ENCODE data around the gene SLC12A4. TPM values are rescaled to one million over a fixed set of nuclear protein-coding genes. Genes with fewer than 3 reads are reported as not detected.

SLC12A4 gene
- total and polyA plus RNA-seq, 2 of the 13 experiments (the other 11 are each of a cell fraction or from before 2014, with no cell fraction given) = 65.1 to 84.3 TPM

GRCh38 chr16:67946966-67947558 lies 21.4 kb downstream of the SLC12A4 start:
- ChIA-PET POLR2A (interaction anchor here (0.8 to 13.6 kb wide), 2 partner anchors 12 to 17 kb away, joined by 3 to 226 read pairs; partner anchors contain the start of gene SLC12A4), CTCF (ENCODE audit: low intra/inter-chr PET ratio, low total read pairs) (no interaction called here)
- in situ Hi-C loops (cut with HindIII; ENCODE audit: extremely low pct_ligation_motif_present, low pct_unique_long_range_greater_than_20kb) = no loop called here
- H3K9ac ChIP-seq (ENCODE audit: insufficient read depth, low read depth, low read length) = no peak overlapping the region
- H3K4me3 ChIP-seq (replicated peaks in 1 of 3; ENCODE audit: insufficient read depth in 1 of 3, low read depth in 2 of 3, low read length in 3 of 3) = no peak overlapping the region
- BruUV-seq (replicated peaks) = no TSS peak
- no peak for ATAC-seq
- H3K36me3 ChIP-seq (replicated peaks in 1 of 2; ENCODE audit: control insufficient read depth in 1 of 2, insufficient read depth in 2 of 2, low read length in 2 of 2) = peaks cover 57 to 77% of the 10 kb centered on the region in 2 experiments
- intact Hi-C loops (cut with micrococcal nuclease; ENCODE audit: unreplicated experiment) = no loop called here
- no peak for DNase-seq (ENCODE audit: low spot score)
- 99% methylated on average over 13 of the region's 28 CpGs for WGBS (ENCODE audit: low lambda C conversion rate)
- H3K9me3 ChIP-seq (ENCODE audit: low read length) = no peaks in the 10 kb centered on the region
- no peak overlapping the region for H2AFZ ChIP-seq (ENCODE audit: low read length)
- FAIRE-seq = no peak
- no peak overlapping the region for H3K27ac ChIP-seq (ENCODE audit: extremely low read length, insufficient read depth, low read length)
- H3K4me2 ChIP-seq (ENCODE audit: low read depth, low read length) = no peak overlapping the region
- H3K79me2 ChIP-seq (ENCODE audit: insufficient read depth, low read length) = no peaks in the 10 kb centered on the region
- no peaks in the 10 kb centered on the region for H3K27me3 ChIP-seq (ENCODE audit: control insufficient read depth in 1 of 2, insufficient read depth in 2 of 2, low read length in 2 of 2)
- H4K20me1 ChIP-seq (ENCODE audit: insufficient read depth, low read length) = peaks cover 6% of the 10 kb centered on the region; the same call in 1 of the 2 replicates
- TF ChIP-seq AGO2 (optimal IDR thresholded peaks at IDR 0.05; ENCODE audit: low read depth, low read length) (peak; percentile 42), SIX1 (CRISPR knock-in tag; IDR thresholded peaks at IDR 0.05; ENCODE audit: borderline replicate concordance) (no peak), RBFOX2 (IDR thresholded peaks at IDR 0.05; ENCODE audit: low read depth, low read length) (peak; percentile 36; the same call in 1 of the 2 replicates), KLF9 (CRISPR knock-in tag; IDR thresholded peaks at IDR 0.05; ENCODE audit: low read depth) (no peak), PCBP2 (optimal IDR thresholded peaks at IDR 0.05; ENCODE audit: low read depth, low read length, poor library complexity, severe bottlenecking) (no peak), LCORL (IDR thresholded peaks at IDR 0.05) (no peak), LCORL (CRISPR knock-in tag; IDR thresholded peaks at IDR 0.05) (no peak), ZNF891 (CRISPR knock-in tag; IDR thresholded peaks at IDR 0.05) (0 out of 2 replicates have a peak, but pooled peaks have one; percentile 26), ZNF407 (CRISPR knock-in tag; IDR thresholded peaks at IDR 0.05; ENCODE audit: not compliant biosample characterization) (peak; percentile 47), ZFP91 (CRISPR knock-in tag; IDR thresholded peaks at IDR 0.05; ENCODE audit: borderline replicate concordance) (0 out of 2 replicates have a peak, but pooled peaks have one; percentile 8)
- peaks cover 40% of the 10 kb centered on the region for H3K4me1 ChIP-seq (ENCODE audit: insufficient read depth, low read length)
